SIG-M5 (cell line): ENCODE results near the gene LRP8.
"Not testable (repeated sequence)": the region's sequence is repeated elsewhere in the genome, so short reads cannot be mapped to it uniquely, and the experiment has no call there.

Experiments used
- DNase-seq: peaks from one replicate; lab custom pipeline; 2025; lab: John Stamatoyannopoulos, UW

Gene LRP8

GRCh38 chr1:53210352-53210751 is 117.5 kb downstream of the LRP8 start:
- no peak for DNase-seq

DNA sequence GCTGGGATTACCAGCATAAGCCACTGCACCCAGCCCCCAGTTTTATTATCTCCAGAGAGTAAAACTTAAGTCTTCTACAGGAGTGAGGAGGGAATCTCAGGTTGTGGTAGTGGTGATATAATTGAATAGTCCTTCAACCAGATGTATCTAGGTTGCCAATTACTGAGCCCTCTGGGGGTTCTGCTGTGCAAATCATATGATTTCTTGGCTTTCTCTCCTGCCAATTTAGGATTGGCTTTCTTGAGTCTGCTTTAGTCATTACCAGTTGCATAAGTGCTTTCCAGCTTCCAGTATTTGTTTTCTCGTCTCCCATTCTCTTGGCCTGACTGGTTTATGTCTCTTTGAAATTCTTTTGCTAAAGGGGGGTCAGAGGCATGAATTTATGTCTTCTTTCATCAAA is 120.1 kb downstream of the LRP8 start:
- no peak for DNase-seq

- DNase-seq = no peak
These were observed 121.0 kb downstream of the LRP8 start for GRCh38 chr1:53206735-53207379.

DNA sequence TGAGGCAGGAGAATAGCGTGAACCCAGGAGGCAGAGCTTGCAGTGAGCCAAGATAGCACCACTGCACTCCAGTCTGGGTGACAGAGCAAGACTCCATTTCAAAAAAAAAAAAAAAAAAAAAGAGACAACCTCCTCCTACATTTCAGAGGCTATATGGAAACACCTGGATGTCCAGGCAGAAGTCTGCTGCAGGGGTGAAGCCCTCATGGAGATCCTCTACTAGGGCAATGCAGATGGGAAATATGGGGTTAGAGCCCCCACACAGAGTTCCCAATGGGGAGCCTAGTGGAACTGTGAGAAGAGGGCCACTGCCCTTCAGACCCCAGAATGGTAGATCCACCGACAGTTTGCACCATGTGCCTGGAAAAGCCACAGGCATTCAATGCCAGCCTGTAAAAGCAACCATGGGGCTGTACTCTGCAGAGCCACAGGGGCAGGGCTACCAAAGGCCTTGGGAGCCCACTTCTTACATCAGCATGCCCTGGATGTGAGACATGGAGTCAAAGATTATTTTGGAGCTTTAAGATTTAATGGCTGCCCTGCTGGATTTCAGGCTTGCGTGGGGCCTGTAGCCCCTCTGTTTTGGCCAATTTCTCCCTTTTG is 121.7 kb downstream of the LRP8 start:
- not testable (repeated sequence) for DNase-seq

GRCh38 chr1:53205496-53205895 is 122.4 kb downstream of the LRP8 start:
- DNase-seq = not testable (repeated sequence)

DNA sequence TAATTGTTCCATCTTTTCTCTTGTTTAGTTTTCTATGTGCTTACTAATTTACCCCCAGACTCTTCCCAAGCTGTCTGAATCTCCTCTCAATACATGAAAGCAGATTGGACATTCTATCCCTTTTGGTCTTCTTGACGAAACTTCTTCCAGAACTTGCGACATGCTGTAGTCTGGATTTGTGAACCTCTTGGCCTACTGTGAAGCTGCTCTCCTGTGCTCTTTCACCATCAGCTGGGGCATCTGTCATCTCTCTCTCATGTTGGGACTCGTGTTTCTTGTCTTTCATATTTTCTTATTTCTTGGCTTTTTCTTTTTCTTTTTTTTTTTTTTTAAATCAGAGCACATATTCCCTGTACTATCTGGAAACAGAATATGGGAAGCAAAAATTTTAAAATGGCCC is 124.4 kb downstream of the LRP8 start:
- DNase-seq = no peak

DNA sequence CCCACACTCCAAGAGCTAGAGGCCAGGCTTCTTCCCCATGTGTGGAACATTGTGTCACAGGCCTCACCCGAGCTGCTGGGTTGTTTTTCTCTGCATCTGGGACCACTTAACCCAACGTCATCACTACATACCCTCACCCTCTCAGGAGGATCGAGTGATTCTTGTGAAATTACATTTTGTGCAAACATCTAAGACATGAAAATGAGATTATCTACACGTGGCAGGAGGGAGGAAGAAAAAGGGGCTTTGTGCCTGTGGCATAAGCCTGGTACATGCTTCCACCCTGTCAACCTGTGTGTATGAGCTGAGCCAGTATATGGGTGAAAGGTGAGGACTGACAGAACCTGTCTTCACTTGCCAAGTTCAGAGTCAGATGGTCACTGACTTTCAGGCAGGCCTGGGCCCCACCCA is 129.6 kb downstream of the LRP8 start:
- DNase-seq = no peak

DNA sequence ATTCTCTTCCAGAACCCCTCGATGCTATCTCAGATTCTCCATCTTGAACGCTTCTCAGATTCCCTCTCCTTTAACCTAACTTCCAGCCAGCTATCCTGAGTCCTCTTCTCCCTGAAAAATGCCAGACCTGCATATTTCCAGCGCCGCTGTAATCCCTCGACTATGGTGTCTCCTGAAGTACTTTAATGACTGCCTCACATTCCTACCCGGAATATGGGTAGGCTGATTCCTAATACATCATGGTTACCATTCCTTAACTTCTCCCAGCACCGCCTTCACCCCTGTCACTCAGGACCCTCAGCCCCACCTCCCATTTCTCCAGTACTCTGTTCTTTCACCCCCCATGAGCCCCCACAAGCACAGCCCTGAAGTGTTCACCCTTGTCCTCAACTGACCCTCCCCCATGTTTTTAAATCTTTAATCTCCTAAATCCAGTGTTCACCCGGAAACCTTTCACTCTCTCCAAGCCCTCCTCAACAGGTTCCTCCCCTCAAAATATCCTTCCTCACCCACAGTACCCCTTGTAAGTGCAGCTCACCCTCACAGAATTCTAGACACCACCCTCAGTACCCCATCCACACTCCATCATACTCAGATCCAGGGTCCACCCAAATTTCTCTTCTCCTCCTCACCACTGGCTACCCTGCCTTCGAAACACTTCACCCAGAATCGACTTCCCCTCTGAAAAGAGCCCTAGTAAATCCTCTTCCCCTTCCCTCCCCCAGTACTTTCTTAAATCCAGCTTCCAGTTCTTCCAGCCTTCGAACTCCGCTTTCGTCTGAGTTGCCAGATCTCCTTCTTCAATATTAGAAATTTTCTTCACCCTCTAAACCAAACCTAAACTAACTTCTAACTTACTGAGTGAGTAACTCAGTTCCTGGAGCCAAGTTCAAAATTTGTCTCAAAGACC is 130.3 kb downstream of the LRP8 start:
- DNase-seq = no peak

DNA sequence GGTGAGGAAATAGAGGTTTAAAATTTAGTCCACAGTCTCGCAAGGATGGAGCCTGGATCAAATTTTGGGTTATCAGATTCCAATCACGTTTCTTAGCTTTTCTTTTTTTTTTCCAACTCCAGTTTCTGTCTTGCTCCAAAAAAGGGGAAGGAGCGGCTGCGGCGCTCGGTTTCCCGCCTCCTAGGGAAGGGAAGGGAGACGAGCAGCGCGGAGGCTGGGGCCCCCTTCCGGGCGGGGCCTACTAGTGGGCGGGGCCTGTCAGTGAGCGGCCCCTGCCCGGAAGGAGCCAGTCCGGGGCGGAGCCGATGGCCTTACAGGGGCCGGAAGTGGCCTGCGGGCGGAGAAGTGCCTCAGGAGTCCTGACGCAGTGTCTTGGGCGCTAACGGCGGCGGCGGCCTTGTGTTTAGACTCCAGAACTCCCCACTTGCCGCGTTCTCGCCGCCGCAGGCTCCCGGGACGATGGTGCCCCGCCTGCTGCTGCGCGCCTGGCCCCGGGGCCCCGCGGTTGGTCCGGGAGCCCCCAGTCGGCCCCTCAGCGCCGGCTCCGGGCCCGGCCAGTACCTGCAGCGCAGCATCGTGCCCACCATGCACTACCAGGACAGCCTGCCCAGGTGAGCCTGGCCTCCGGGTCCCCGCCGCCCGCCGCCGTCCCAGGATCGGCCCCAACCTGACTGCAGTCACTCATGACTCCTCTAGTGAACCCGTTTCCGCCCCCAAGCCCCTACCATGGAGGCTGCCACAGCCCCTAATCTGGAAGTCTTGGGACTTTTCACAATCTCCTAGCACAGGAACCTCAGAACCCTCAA is 131.2 kb downstream of the LRP8 start, which contains the start of gene CPT2:
TSS of gene CPT2 (plus strand) at position 340 of the 806 bp plus-strand sequence. CDS start at position 460, 120 bp downstream.
- DNase-seq = peak; percentile 21

GRCh38 chr1:53196017-53196484 is 131.8 kb downstream of the LRP8 start:
- DNase-seq = no peak

DNA sequence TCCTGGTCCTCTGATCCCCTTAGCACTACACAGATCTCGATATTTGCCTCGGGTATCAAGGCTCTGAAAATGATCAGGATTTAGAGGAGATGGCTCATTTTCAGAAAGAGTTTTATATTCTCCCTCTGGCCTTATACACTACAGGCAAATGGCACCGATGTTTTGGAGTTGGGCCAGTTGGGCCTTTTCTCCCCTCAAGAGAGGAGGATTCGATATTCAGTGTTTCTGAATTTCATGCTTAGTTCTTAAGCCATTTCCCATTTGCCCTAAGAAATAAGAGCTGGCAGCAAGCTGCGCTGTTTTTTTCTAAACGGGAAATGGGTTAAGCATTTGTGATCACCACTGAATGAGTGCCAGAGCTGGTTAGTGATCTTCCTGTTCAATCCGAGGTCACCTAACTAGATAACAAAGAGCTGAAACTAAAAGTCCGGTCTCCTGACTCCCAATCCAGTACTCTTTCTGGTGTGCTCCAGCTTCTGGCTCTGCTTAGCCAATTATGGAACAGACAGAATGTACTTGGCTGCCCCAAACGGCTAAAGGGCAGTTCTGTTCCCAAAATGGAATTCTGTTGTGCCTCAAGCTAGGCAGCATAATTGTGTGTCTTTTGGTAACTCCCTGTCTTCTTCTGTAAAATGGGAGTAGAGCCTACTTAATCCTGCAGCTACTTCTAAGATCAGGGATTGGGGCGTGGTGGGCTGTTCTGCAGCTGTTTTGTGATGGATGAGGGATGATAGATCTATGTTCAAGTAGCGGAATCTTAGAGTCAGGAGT is 132.4 kb downstream of the LRP8 start:
- no peak for DNase-seq
